HG03139 (cell line): ENCODE results near the gene TMCC2.

Experiments used
- ATAC-seq: cut with Tn5 transposase; IDR thresholded peaks from one replicate; pipeline ENCODE4 v1.9.1; 2021; ENCODE audit not compliant: unreplicated experiment

Gene TMCC2

DNA sequence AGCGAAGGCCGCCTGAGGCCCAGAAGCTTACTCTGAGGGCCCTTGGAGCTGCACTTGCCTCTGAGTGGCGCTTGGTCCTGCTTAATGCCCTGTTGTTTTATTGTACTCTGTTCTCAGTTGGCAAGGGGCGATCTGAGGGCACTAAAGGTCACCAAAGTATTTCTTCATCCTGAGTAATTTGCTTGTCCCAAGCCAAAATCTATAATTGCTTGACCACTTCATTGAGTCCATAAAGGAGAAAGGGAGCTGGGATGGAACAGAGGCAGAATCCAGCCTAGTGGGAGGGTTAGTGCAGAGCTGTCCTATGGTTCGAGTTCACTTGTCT is 94.2 kb downstream of the TMCC2 start:
- ATAC-seq, result no peak
